ENCODE results near the gene ARAP3.

DNA sequence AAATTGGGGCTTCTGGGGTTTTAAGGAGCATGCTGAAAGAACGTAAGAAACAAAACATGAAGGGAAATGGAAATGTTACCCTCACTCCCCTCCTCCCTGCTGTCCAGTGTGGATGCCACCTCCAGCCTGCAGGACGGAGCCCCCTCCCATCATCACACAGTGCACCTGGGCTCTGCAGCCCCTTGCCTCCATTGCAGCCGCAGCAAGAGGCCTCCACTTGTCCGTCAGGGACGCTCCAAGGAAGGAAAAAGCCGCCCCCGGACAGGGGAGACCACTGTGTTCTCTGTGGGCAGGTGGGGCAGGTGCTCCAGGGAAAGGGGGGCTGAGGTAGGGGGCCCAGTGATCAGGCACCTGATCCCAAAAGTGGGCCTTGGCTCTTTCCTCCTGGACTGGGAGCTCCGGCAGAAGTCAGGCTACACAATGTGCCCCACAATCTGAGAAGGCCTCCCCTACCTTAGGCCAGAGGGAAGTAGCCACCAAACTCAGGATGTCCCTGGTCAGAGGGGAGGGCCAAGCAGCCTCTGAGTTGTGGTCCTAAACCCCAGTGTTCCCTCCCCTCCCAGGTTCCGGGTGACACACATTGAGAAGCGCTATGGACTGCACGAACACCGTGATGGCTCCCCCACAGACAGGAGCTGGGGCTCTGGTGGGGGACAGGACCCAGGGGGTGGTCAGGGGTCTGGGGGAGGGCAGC is 42.5 kb downstream of the ARAP3 start:
- TF ChIP-seq, protein P1, sequence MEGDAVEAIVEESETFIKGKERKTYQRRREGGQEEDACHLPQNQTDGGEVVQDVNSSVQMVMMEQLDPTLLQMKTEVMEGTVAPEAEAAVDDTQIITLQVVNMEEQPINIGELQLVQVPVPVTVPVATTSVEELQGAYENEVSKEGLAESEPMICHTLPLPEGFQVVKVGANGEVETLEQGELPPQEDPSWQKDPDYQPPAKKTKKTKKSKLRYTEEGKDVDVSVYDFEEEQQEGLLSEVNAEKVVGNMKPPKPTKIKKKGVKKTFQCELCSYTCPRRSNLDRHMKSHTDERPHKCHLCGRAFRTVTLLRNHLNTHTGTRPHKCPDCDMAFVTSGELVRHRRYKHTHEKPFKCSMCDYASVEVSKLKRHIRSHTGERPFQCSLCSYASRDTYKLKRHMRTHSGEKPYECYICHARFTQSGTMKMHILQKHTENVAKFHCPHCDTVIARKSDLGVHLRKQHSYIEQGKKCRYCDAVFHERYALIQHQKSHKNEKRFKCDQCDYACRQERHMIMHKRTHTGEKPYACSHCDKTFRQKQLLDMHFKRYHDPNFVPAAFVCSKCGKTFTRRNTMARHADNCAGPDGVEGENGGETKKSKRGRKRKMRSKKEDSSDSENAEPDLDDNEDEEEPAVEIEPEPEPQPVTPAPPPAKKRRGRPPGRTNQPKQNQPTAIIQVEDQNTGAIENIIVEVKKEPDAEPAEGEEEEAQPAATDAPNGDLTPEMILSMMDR (IDR thresholded peaks at IDR 0.05), result no peak
- TF ChIP-seq, protein P2, sequence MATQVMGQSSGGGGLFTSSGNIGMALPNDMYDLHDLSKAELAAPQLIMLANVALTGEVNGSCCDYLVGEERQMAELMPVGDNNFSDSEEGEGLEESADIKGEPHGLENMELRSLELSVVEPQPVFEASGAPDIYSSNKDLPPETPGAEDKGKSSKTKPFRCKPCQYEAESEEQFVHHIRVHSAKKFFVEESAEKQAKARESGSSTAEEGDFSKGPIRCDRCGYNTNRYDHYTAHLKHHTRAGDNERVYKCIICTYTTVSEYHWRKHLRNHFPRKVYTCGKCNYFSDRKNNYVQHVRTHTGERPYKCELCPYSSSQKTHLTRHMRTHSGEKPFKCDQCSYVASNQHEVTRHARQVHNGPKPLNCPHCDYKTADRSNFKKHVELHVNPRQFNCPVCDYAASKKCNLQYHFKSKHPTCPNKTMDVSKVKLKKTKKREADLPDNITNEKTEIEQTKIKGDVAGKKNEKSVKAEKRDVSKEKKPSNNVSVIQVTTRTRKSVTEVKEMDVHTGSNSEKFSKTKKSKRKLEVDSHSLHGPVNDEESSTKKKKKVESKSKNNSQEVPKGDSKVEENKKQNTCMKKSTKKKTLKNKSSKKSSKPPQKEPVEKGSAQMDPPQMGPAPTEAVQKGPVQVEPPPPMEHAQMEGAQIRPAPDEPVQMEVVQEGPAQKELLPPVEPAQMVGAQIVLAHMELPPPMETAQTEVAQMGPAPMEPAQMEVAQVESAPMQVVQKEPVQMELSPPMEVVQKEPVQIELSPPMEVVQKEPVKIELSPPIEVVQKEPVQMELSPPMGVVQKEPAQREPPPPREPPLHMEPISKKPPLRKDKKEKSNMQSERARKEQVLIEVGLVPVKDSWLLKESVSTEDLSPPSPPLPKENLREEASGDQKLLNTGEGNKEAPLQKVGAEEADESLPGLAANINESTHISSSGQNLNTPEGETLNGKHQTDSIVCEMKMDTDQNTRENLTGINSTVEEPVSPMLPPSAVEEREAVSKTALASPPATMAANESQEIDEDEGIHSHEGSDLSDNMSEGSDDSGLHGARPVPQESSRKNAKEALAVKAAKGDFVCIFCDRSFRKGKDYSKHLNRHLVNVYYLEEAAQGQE (IDR thresholded peaks at IDR 0.05; ENCODE audit: insufficient read depth in 1 of 2, low read depth in 2 of 2, low read length in 1 of 2), result no peak
- TF ChIP-seq POLR2AphosphoS5 (IDR thresholded peaks at IDR 0.05; ENCODE audit: low read depth, low read length) (no peak), TCF7L2 (IDR thresholded peaks at IDR 0.05; ENCODE audit: low read depth, low read length) (no peak), SIN3A (IDR thresholded peaks at IDR 0.05; ENCODE audit: borderline replicate concordance, insufficient read depth, low read depth, low read length) (no peak)
